ENCODE results near the gene LSMEM2. TPM values are rescaled to one million over a fixed set of nuclear protein-coding genes. Genes with fewer than 3 reads are reported as not detected.
"Not testable (repeated sequence)": the region's sequence is repeated elsewhere in the genome, so short reads cannot be mapped to it uniquely, and the experiment has no call there.

The LSMEM2 gene
- total RNA-seq, 1 experiment from 2014 or later, result 0.57 TPM

DNA sequence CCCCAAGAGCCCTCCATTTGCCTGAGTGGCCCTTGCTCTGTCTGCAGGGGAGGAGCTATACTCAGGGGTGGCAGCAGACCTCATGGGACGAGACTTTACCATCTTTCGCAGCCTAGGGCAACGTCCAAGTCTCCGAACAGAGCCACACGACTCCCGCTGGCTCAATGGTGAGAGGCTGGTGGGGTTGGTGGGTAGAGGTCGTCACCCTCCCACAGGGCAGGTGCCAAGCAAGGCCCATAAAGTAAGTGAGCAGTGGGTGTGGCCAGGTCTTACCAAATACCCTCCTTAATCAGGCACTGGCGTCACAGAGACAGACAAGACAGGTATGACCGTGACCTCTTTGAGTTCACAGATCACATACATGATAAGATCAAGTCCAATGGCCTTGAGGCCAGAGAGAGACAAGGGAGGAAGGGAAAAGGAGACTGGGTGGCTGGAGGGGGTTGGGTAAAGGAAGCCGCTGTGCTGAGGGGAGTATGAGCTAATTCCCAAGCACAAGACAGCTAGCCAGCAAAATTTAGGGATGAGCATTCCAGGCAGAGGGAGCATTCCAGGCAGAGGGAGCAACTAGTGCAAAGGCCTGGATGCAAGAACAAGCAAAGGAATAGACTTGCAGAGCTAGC is 7.5 kb upstream of the LSMEM2 start (continued):
- no peak for TF ChIP-seq NR1H2 (CRISPR knock-in tag; IDR thresholded peaks at IDR 0.05)
- no peak for TF ChIP-seq FOXK1 (CRISPR knock-in tag; IDR thresholded peaks at IDR 0.05)
- no peak for TF ChIP-seq PRDM15 (CRISPR knock-in tag; IDR thresholded peaks at IDR 0.05)
- TF ChIP-seq ESRRA (CRISPR knock-in tag; IDR thresholded peaks at IDR 0.05; ENCODE audit: borderline replicate concordance), result no peak
- no peak for TF ChIP-seq EMX1 (CRISPR knock-in tag; IDR thresholded peaks at IDR 0.05)
- TF ChIP-seq NFYB (CRISPR knock-in tag; conservative IDR thresholded peaks at IDR 0.05; ENCODE audit: low read depth), result no peak
- TF ChIP-seq, protein P1, sequence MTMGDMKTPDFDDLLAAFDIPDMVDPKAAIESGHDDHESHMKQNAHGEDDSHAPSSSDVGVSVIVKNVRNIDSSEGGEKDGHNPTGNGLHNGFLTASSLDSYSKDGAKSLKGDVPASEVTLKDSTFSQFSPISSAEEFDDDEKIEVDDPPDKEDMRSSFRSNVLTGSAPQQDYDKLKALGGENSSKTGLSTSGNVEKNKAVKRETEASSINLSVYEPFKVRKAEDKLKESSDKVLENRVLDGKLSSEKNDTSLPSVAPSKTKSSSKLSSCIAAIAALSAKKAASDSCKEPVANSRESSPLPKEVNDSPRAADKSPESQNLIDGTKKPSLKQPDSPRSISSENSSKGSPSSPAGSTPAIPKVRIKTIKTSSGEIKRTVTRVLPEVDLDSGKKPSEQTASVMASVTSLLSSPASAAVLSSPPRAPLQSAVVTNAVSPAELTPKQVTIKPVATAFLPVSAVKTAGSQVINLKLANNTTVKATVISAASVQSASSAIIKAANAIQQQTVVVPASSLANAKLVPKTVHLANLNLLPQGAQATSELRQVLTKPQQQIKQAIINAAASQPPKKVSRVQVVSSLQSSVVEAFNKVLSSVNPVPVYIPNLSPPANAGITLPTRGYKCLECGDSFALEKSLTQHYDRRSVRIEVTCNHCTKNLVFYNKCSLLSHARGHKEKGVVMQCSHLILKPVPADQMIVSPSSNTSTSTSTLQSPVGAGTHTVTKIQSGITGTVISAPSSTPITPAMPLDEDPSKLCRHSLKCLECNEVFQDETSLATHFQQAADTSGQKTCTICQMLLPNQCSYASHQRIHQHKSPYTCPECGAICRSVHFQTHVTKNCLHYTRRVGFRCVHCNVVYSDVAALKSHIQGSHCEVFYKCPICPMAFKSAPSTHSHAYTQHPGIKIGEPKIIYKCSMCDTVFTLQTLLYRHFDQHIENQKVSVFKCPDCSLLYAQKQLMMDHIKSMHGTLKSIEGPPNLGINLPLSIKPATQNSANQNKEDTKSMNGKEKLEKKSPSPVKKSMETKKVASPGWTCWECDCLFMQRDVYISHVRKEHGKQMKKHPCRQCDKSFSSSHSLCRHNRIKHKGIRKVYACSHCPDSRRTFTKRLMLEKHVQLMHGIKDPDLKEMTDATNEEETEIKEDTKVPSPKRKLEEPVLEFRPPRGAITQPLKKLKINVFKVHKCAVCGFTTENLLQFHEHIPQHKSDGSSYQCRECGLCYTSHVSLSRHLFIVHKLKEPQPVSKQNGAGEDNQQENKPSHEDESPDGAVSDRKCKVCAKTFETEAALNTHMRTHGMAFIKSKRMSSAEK (CRISPR knock-in tag; IDR thresholded peaks at IDR 0.05; ENCODE audit: borderline replicate concordance), result no peak
- TF ChIP-seq ZSCAN18 (CRISPR knock-in tag; IDR thresholded peaks at IDR 0.05), result no peak

- POLR2A ChIA-PET; H3K27ac Mint-ChIP-seq; DNase-seq (ENCODE audit: low spot score); H3K9me3 Mint-ChIP-seq; H3K4me3 Mint-ChIP-seq; H3K36me3 Mint-ChIP-seq; ATAC-seq: not testable (repeated sequence)
- Mint-ChIP-seq H3K4me1 (peaks cover 44% of the 10 kb centered on the region), H3K27me3 (ENCODE audit: low read depth) (peaks cover 47% of the 10 kb centered on the region)
- CTCF ChIA-PET, result interaction anchor here (0.8 to 12.5 kb wide), 10 partner anchors 8 to 79 kb away, joined by 3 to 145 read pairs (median 5); partner anchors contain the start of gene GNAT1
These were observed 6.4 kb upstream of the LSMEM2 start for GRCh38 chr3:50272538-50272910.

GRCh38 chr3:50272911-50273688 is 5.8 kb upstream of the LSMEM2 start:
- Mint-ChIP-seq H3K4me3 (peak overlapping the region; percentile 67), H3K9me3 (no peaks in the 10 kb centered on the region), H3K36me3 (no peaks in the 10 kb centered on the region), H3K4me1 (peaks cover 38% of the 10 kb centered on the region), H3K27me3 (ENCODE audit: low read depth) (peaks cover 53% of the 10 kb centered on the region), H3K27ac (no peak overlapping the region)
- peak; percentile 94 for DNase-seq (ENCODE audit: low spot score)
- ChIA-PET CTCF (interaction anchor here (0.8 to 12.5 kb wide), 9 partner anchors 8 to 79 kb away, joined by 3 to 145 read pairs (median 31); partner anchors contain the start of genes GNAT1 and HYAL2), POLR2A (no interaction called here)
- peak; percentile 37 for ATAC-seq
- no peak for TF ChIP-seq ELF4 (CRISPR knock-in tag; IDR thresholded peaks at IDR 0.05; ENCODE audit: low read depth)
- TF ChIP-seq, protein P2, sequence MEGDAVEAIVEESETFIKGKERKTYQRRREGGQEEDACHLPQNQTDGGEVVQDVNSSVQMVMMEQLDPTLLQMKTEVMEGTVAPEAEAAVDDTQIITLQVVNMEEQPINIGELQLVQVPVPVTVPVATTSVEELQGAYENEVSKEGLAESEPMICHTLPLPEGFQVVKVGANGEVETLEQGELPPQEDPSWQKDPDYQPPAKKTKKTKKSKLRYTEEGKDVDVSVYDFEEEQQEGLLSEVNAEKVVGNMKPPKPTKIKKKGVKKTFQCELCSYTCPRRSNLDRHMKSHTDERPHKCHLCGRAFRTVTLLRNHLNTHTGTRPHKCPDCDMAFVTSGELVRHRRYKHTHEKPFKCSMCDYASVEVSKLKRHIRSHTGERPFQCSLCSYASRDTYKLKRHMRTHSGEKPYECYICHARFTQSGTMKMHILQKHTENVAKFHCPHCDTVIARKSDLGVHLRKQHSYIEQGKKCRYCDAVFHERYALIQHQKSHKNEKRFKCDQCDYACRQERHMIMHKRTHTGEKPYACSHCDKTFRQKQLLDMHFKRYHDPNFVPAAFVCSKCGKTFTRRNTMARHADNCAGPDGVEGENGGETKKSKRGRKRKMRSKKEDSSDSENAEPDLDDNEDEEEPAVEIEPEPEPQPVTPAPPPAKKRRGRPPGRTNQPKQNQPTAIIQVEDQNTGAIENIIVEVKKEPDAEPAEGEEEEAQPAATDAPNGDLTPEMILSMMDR (IDR thresholded peaks at IDR 0.05), result peak; percentile 97
- peak; percentile 84; the same call in 1 of the 2 replicates for TF ChIP-seq HMGA2 (CRISPR knock-in tag; IDR thresholded peaks at IDR 0.05)
- 0 out of 2 replicates have a peak, but pooled peaks have one; percentile 13 for TF ChIP-seq PRDM15 (CRISPR knock-in tag; IDR thresholded peaks at IDR 0.05)
- TF ChIP-seq ZNF416 (CRISPR knock-in tag; IDR thresholded peaks at IDR 0.05), result no peak
- 0 out of 2 replicates have a peak, but pooled peaks have one; percentile 49 for TF ChIP-seq ATF1 (CRISPR knock-in tag; IDR thresholded peaks at IDR 0.05)
- TF ChIP-seq ETV6 (CRISPR knock-in tag; IDR thresholded peaks at IDR 0.05), result peak; percentile 76
- peak; percentile 50; the same call in 1 of the 2 replicates for TF ChIP-seq MAX (CRISPR knock-in tag; IDR thresholded peaks at IDR 0.05)

Data from WTC11 (cell line).